GM10266 (cell line): ENCODE data around the gene XPO6.
"Not testable (repeated sequence)": the region's sequence is repeated elsewhere in the genome, so short reads cannot be mapped to it uniquely, and the experiment has no call there.

Experiments
- DNase-seq: peaks from one replicate; pipeline ENCODE4 v3.0.0; 2012; ENCODE audit errors: extremely low spot score
- CTCF ChIP-seq: IDR thresholded peaks from 2 replicates; pipeline ENCODE4 v1.5.1; 2012; ENCODE audit warnings: mild to moderate bottlenecking, low read depth; ENCODE audit not compliant: control insufficient read depth, insufficient read depth; ENCODE audit errors: missing control alignments

Gene XPO6

DNA sequence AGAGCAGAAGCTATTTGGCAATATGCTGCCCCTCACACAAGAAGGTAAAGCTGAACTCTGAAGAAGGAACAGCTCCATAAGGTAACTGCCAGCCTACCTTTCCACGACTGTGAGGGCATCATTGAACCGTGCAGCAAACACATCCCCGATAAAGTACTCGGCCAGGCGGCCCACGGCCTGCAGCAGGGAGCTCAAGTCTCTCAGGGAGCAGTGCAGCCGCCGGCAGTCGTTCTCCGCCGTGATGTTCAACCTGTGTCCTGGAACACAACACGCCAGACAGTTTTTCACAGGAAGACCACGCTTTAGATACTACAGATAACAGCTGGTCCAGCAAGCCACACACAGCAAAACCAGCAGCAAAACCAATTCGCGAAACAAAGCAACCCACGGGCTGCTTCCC is 86.2 kb downstream of the XPO6 start:
- no peak for TF ChIP-seq CTCF
- no peak for DNase-seq

DNA sequence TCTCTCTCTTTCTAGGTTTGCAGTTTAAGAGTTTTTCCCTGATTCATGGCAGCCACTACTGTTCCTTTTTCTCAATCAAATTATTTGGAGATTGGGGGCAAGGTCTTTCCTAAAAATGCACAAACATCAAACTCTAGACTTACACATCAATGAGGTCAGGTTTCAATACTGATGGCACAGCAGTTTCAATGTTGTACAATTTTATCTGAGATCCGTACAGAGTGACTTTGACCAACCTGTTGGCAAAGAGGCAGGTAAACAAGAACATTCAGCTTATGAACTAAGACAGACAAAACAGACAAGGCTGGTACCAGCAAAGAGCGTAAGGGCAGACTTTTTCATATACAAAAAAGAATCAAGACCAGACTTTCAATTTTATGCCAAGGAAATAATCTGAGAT is 90.2 kb downstream of the XPO6 start:
- no peak for DNase-seq
- no peak for TF ChIP-seq CTCF

GRCh38 chr16:28120754-28121153 is 91.0 kb downstream of the XPO6 start:
- TF ChIP-seq CTCF: no peak
- DNase-seq: no peak

DNA sequence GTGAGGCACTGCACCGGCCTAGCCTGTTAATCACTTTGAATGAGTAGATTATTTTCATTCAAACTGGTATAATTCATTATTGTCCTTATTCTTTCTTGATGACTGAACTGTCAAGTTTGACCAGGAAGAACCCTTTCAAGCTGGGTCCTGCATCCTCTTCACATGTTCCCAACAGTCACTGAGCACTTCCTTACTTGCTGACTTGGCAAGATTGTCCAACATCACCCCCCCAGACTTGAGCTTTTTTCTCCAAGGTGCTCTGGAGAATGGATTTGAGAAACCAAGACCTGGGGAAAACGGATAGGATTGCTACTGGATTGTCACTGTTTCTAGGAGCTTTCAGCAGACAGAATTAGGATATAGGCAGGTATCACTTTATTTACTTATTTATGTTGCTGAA is 93.1 kb downstream of the XPO6 start:
- TF ChIP-seq CTCF: no peak
- no peak for DNase-seq

DNA sequence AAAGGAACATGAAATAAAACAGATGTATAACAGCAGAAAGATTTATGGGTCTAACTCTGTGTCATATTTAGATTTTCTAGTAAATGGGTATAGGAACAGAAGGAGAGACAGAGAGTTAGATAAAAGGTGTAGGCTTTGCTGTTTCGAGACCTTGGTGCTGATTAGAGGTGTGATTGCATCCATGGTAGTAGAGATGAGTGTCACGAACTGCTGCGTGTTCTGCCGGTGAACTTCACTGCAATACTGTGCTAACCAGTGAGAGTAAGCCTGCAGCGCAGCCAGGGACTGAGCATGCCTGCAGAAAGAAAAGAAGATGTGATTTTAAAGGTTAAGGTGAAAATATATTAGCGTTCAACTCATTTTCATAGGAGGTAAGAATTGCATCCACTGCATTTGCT is 94.6 kb downstream of the XPO6 start:
- TF ChIP-seq CTCF: no peak
- DNase-seq: no peak

- DNase-seq: not testable (repeated sequence)
Observed at GRCh38 chr16:28115866-28116265, 95.9 kb downstream of the XPO6 start.

DNA sequence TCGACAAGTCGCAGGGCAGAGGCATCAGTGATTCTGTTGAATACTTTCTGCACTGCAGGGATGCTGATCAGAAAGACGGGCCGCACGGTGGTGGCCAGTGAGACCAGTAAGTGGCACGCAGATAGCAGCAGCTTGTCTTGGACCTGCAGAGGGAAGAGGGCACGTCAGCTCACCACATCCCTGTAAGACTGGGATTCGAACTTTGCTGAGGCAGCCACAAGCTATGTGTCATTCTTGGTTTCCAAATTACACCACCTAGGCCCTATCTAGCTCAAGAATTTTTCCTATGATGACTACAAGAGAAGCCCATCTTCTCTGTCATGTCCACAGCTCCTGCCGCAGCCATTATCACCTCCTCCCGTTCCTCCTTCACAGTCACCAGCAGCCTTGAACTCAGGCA is 98.9 kb downstream of the XPO6 start:
- no peak for DNase-seq
- no peak for TF ChIP-seq CTCF

- no peak for TF ChIP-seq CTCF
- no peak for DNase-seq
Observed at GRCh38 chr16:28110977-28111376, 100.8 kb downstream of the XPO6 start.
